AG10803 (cell line): ENCODE data around the gene RECQL5.
"Not testable (repeated sequence)": the region's sequence is repeated elsewhere in the genome, so short reads cannot be mapped to it uniquely, and the experiment has no call there.

Experiments used
- DNase-seq: peaks from one replicate; pipeline ENCODE4 v3.0.0; 2010; ENCODE audit warnings: low read depth
- H3K4me3 ChIP-seq: 2 replicates; pipeline ENCODE4 v1.5.1; 2011; ENCODE audit warnings: mild to moderate bottlenecking, low read length, control low read depth
- TF ChIP-seq, protein P1 (sequence below): conservative IDR thresholded peaks from 2 replicates; pipeline ENCODE4 v1.5.1; 2011; ENCODE audit warnings: mild to moderate bottlenecking, low read length, control low read depth, inconsistent platforms

Gene RECQL5

DNA sequence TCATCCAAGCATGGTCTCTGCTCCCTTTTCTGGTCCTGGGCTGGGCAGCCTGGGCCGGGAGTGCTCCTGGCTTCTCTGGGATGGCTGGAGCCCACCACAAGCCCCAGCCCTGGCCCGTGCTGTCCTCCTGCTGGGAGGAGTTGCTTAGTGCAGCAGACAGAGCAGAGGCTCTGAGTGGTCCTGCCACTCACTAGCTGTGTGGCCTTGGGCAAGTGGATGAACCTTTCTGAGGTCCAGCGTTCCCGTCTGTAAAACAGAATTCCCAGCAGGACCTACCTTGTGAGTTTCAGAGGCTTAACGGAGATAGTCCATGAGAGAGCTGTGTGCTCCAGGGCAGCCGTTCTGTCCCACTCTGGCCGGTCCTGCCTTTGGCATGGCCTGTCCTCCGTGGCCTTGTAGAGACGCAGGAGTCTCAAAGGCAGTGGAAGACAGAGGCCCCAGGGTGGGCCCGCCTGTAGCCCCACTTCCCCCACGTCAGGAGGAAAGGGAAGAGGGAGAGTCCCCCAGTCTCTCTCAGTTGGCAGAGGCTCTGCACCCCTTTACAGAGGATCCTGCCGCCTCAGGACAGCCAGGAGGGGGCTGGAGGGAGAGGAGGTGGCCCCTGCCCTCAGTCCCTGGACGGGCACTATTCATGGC is 71.6 kb downstream of the RECQL5 start:
- TF ChIP-seq, protein P1, sequence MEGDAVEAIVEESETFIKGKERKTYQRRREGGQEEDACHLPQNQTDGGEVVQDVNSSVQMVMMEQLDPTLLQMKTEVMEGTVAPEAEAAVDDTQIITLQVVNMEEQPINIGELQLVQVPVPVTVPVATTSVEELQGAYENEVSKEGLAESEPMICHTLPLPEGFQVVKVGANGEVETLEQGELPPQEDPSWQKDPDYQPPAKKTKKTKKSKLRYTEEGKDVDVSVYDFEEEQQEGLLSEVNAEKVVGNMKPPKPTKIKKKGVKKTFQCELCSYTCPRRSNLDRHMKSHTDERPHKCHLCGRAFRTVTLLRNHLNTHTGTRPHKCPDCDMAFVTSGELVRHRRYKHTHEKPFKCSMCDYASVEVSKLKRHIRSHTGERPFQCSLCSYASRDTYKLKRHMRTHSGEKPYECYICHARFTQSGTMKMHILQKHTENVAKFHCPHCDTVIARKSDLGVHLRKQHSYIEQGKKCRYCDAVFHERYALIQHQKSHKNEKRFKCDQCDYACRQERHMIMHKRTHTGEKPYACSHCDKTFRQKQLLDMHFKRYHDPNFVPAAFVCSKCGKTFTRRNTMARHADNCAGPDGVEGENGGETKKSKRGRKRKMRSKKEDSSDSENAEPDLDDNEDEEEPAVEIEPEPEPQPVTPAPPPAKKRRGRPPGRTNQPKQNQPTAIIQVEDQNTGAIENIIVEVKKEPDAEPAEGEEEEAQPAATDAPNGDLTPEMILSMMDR = no peak
- H3K4me3 ChIP-seq = no peak overlapping the region
- no peak for DNase-seq

DNA sequence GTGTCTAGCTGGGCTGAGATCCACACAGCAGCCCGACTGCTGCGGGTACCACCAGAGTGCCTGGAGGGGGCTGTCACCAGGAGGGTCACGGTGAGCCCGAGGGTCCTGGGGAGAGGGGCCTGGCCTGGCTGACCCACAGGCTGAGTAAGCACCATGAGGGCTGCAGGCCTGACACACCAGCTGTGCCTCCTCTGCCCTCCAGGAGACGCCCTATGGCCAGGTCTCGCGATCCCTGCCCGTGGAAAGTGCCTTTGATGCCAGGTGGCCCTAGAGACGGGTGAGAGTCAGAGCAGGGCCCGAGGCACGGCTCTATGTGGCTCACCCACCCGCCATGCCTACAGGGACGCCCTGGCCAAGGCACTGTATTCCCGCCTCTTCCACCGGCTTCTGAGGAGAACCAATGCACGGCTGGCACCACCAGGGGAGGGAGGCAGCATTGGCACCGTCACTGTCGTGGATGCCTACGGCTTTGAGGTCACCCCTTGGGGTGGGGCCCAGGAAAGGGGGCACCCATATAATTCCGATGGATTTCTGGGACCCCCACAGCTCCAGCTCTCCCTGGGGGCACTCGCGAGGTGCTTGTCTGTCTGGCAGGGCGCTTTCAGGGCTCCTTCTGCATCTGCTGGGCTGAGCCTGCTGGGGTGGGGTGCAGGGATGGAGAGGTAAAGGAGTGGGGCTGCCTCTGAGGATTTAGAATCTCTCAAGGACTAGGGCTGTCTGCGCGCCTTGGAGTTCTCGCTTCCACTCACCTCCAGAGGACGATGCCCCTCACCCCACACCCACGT is 72.3 kb downstream of the RECQL5 start:
- TF ChIP-seq, protein P1 = no peak
- no peak for DNase-seq
- no peak overlapping the region for H3K4me3 ChIP-seq

DNA sequence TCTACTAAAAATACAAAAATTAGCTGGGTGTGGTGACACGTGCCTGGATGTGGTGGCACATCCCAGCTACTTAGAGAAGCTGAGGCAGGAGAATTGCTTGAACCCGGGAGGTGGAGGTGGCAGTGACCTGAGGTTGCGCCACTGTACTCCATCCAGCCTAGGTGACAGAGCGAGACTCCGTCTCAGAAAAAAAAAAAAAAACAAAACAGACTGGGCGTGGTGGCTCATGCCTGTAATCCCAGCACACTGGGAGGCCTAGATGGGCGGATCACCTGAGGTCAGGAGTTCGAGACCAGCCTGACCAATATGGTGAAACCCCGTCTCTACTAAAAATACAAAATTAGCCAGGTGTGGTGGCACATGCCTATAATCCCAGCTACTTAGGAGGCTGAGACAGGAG is 73.5 kb downstream of the RECQL5 start:
- DNase-seq = not testable (repeated sequence)

DNA sequence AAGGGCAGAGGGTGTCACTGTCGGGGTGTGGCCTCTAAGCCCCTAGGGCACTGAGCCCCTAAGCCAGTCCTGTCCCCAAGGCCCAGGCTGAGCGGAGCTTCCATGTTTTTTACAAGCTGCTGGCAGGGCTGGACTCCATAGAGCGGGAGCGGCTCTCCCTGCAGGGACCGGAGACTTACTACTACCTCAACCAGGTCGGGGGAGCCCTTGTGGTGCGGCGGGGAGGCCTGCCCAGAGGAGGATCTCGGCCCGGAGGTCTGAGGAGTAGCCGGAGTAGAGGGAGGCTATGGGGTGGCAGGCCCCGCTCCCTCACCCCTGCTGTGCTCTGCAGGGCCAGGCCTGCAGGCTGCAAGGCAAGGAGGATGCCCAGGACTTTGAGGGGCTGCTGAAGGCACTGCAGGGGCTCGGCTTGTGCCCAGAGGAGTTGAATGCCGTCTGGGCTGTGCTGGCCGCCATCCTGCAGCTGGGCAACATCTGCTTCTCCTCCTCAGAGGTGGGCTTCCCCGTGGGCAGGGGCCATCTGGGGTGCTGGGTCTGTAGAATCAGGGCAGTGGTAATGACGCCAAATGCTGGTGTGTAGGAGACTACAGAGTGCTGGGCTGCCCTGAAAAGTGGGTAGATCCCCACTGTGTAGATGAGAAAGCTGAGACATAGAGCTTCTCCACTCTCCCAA is 74.5 kb downstream of the RECQL5 start:
- DNase-seq = no peak
- TF ChIP-seq, protein P1 = no peak

More for the DNA sequence above, 73.5 kb downstream of the RECQL5 start:
- not testable (repeated sequence) for H3K4me3 ChIP-seq

DNA sequence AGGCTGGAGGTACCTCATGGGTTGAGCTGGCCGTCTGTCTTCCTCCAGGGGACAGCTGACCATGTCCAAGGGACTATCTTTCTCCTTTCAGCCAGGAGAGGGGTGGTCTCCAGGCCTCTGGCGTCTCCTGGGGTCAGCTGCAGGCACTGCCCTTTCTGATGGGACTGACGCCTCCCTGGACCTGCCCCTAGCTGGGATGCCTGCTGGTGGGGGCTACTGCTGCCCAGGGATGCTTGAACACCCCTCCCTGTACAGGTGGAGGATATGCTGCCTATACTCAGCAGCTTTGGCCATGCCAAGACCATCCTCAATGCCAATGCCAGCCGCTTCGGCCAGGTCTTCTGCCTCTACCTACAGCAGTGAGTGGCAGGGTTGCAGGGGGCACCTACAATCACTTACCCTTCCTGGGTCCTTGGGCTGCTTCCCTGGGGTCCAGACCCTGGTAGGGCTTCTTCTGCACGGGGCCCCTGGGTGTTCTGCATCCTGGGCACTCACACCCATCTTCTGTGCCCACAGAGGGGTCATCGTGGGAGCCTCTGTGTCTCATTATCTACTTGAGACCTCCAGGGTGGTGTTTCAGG is 75.1 kb downstream of the RECQL5 start:
- no peak for DNase-seq
- no peak overlapping the region for H3K4me3 ChIP-seq
- TF ChIP-seq, protein P1 = no peak

More for the DNA sequence above, 74.5 kb downstream of the RECQL5 start:
- no peak overlapping the region for H3K4me3 ChIP-seq

DNA sequence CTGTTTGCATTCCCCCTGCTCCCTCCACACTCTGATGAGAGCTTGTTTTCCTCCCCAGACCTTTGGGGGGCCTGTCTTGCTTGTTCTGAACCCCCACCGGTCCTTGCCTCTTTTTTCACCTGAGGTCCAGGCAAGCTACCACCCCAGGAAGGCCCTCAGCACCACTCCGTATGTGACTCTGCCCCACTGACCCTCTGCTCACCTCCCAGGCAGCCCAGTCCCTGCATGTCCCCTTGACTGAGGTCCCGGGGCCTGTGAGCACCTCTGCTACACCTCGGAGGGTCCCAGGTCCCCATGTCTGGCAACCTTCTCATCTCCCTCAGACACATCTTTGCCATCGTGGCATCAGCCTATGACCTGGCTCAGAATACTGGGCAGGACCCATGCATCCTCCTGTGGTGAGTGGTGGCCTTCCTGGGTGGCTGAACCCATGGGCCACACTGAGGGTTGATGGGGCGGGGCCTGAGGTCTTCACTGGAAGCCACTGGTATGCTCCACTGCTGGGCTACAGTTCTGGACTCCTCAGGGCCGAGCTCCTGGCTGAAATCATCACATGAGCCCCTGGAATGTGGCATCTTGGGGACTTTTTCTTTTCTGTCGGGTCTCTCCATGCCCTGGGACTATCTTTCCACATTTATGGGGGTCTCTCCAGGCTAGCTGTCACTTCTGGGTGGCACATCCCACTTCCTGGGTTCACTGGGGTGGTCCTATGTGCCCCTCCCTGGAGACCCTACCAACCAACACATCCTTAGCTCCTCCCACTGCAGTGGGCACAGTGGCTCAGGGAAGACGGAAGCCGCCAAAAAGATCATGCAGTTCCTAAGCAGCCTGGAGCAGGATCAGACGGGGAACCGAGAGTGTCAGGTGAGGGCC is 75.9 kb downstream of the RECQL5 start:
- DNase-seq = no peak
- H3K4me3 ChIP-seq = no peak overlapping the region
- TF ChIP-seq, protein P1 = no peak
